GM18861 (cell line): ENCODE data around the gene SLC35B2.

Experiments used
- ATAC-seq: cut with Tn5 transposase; IDR thresholded peaks from one replicate; pipeline ENCODE4 v1.9.1; 2021; ENCODE audit not compliant: unreplicated experiment

SLC35B2 gene

GRCh38 chr6:44286747-44287146 lies 29.4 kb upstream of the SLC35B2 start:
- no peak for ATAC-seq

- ATAC-seq = no peak
These were observed 28.9 kb upstream of the SLC35B2 start for GRCh38 chr6:44286285-44286565.

GRCh38 chr6:44285552-44286284 lies 28.4 kb upstream of the SLC35B2 start:
- no peak for ATAC-seq

- no peak for ATAC-seq
These were observed 27.5 kb upstream of the SLC35B2 start for GRCh38 chr6:44284867-44285266.

GRCh38 chr6:44284121-44284520 lies 26.8 kb upstream of the SLC35B2 start:
- no peak for ATAC-seq

- no peak for ATAC-seq
These were observed 21.7 kb upstream of the SLC35B2 start for GRCh38 chr6:44278774-44279697.

- no peak for ATAC-seq
These were observed 21.0 kb upstream of the SLC35B2 start for GRCh38 chr6:44278315-44278714.

- no peak for ATAC-seq
These were observed 20.4 kb upstream of the SLC35B2 start for GRCh38 chr6:44277763-44278162.

- no peak for ATAC-seq
These were observed 19.6 kb upstream of the SLC35B2 start for GRCh38 chr6:44276667-44277640.

GRCh38 chr6:44275749-44276648 lies 18.7 kb upstream of the SLC35B2 start:
- ATAC-seq = no peak

GRCh38 chr6:44275271-44275748 lies 18.0 kb upstream of the SLC35B2 start:
- ATAC-seq = no peak

GRCh38 chr6:44273617-44274016 lies 16.3 kb upstream of the SLC35B2 start:
- no peak for ATAC-seq

GRCh38 chr6:44272999-44273566 lies 15.8 kb upstream of the SLC35B2 start:
- ATAC-seq = no peak

GRCh38 chr6:44272529-44272928 lies 15.2 kb upstream of the SLC35B2 start:
- no peak for ATAC-seq

GRCh38 chr6:44271914-44272313 lies 14.6 kb upstream of the SLC35B2 start:
- ATAC-seq = no peak

- no peak for ATAC-seq
These were observed 14.0 kb upstream of the SLC35B2 start for GRCh38 chr6:44271406-44271723.

GRCh38 chr6:44270526-44271405 lies 13.4 kb upstream of the SLC35B2 start:
- ATAC-seq = no peak

GRCh38 chr6:44269921-44270525 lies 12.7 kb upstream of the SLC35B2 start, which contains the start of gene TMEM151B:
TMEM151B (plus strand) TSS chr6:44270450; CDS start chr6:44270743, 293 bp downstream.
- ATAC-seq = no peak
